NCI-H345 treated with DMSO at 0.1 percent for 48 hours (cell line): ENCODE results near the gene UBAP2.
"Not testable (repeated sequence)": the region's sequence is repeated elsewhere in the genome, so short reads cannot be mapped to it uniquely, and the experiment has no call there.

ENCODE experiments used
- DNase-seq: peaks from one replicate; lab custom pipeline; 2025; ENCODE audit not compliant: unreplicated experiment; lab: John Stamatoyannopoulos, UW

The UBAP2 gene

GRCh38 chr9:33976414-33976813 is 72.3 kb downstream of the UBAP2 start:
- no peak for DNase-seq

DNA sequence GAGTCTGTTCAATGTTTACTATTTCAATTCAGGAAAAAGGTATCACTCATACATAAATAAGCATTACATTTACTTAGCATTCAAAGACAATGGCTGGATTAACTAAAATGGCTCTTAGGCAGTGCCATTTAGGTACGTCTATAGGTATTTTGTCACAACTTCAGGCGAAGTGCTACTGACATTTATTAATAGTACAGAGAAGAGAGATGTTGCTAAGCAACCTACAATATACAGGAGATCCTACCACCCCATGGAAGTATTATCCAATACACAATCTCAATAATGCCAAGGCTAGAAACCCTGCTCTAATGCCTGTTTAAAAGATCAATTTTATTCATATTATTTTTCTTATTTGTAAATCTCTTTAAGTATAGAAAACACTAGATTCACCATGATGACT is 76.0 kb downstream of the UBAP2 start:
- no peak for DNase-seq

DNA sequence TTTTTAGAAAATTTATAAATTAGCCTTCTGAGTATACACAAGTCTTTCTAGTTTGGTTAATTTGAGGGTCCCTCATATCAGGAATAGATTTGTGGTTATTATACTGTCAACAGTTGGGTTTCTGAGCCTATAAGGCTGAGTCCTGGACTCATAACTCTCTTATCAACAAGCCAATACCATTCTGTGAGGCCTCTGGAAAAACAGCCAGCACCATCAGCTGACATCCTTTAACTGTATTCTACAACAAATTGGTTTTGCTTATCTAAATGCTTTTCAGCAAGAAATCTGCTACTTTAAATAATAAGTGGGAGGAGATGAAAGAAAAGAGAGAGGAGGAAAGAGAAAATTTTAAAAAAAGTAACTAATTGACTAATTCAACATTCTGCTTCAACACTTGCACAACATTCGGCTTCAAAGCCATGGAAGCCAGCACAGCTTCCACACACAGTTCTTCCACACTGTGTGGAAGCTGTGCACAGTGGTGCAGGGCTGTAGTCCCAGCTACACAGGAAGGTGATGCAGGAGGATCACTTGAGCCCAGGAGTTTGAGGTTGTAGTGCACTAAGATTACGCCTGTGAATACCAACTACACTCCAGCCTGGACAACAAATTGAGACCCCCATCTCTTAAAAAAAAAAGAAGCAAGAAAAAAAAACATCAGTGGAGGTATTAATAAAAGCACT is 84.5 kb downstream of the UBAP2 start:
- no peak for DNase-seq

- not testable (repeated sequence) for DNase-seq
Observed at GRCh38 chr9:33962468-33962867, 86.2 kb downstream of the UBAP2 start.

- DNase-seq: no peak
Observed at GRCh38 chr9:33959725-33960124, 89.0 kb downstream of the UBAP2 start.

DNA sequence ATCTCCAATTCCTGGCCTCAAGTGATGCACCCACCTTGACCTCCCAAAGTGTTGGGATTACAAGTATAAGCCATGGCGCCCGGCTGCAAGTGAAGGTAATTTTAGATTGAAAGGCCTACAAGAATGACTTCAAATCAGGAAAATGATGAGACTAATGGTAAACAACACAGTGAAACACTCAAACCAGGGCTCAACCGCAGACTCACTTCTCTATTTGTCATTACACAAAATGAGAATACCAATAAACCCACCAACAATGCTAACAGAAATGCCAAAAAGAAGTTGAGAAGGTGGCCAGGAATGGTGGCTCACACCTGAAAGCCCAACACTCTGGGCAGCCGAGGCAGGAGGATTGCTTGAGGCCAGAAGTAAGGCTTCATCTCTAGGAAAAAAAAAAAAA is 92.1 kb downstream of the UBAP2 start:
- DNase-seq: no peak

DNA sequence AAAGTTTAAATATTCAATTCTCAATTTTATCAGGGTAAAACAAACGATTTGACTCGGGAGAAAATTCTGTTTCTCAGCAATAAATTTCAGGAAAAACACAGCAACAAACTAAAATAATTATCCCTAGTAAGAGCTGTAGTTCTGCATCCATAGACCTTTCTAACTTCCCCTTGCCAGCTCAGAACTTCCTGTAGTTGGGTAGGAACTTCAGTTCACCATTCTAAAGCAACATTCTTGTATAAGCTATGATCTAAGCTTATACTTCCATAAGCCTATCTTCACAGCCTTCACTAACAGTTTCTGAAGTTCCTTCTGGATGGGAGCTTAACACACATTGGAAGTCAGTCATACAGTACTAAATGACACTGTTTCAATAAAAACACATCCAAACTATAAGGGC is 96.6 kb downstream of the UBAP2 start:
- no peak for DNase-seq

DNA sequence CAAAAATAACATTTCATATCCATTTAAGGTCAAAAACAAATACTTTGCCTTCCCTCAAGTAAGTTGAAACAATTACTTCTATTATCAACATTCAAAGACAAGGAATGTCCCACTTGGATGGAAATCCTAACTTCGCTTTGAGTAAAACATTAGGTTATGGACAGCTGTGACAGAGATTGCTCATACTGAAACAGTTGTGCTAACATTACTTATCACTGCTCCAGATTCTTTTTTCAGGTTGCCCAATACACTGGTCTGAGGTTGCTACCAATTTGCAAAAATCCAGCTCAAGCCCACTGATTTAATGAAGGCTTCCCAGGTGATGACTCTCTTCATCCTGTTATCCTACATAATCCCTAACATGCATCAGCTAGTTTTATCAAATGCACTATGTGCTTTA is 98.3 kb downstream of the UBAP2 start:
- DNase-seq: no peak

GRCh38 chr9:33946779-33947535 is 101.7 kb downstream of the UBAP2 start:
- no peak for DNase-seq

DNA sequence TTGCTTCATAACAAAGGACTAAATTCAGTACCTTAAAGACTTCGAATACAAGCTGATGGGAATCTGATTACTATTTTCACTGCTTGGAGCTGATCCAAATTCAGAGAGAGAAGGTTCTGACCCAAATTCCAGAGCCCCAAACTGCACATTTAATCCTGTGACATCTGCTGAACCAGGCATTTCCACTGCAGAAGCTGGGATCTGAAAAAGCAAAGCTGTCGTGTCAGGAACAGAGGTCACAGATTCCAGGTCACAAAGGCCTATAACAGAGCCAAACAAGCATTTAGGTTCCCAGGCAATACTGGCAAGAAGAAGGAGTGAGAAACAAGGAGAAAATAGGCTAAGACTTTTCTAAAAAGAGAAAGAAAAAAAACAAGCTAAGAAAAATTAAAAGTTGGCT is 105.3 kb downstream of the UBAP2 start:
- DNase-seq: no peak

- DNase-seq: no peak
Observed at GRCh38 chr9:33942471-33943083, 106.1 kb downstream of the UBAP2 start.

- no peak for DNase-seq
Observed at GRCh38 chr9:33939924-33940874, 108.5 kb downstream of the UBAP2 start.

- no peak for DNase-seq
Observed at GRCh38 chr9:33934188-33934878, 114.4 kb downstream of the UBAP2 start.

- DNase-seq: no peak
Observed at GRCh38 chr9:33932078-33932807, 116.4 kb downstream of the UBAP2 start.

DNA sequence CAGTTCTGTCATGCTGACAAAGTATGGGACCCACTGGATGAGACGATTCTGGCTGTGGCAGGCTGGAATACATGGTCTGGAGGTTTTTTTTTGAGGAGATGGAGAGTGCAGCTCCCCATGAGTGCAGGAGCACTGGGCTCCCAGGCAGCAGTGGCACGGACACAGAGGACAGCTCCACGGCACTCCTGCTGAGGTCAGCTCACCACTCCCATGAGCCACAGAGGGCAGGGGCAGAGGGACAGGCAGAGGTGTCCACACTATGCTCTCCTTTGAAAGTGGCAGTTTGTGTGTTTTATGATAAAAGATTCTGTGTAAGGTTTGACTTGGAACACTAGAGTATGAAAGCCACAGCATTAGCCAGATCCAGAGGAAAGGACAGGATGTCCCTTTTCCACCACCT is 117.4 kb downstream of the UBAP2 start:
- no peak for DNase-seq

DNA sequence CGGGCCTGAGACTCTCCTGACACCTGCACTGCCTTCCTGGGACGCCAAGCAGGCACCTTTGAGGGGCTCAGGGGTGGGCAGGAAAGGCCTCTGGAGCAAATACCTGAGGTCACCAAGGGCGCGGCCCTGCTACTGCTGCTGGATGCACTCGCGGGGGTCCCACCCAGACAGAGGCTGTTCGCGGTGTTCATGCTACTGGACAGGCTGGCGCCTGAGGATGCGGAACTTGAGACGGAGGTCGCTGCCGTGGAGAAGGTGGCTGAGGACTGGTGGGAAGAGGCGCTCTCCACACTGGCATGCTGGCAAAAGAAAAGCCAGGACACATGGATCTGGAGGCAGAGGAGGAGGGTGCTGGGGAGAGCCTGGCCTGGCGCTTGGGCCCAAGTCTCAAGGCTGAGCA is 121.0 kb downstream of the UBAP2 start:
- DNase-seq: no peak

DNA sequence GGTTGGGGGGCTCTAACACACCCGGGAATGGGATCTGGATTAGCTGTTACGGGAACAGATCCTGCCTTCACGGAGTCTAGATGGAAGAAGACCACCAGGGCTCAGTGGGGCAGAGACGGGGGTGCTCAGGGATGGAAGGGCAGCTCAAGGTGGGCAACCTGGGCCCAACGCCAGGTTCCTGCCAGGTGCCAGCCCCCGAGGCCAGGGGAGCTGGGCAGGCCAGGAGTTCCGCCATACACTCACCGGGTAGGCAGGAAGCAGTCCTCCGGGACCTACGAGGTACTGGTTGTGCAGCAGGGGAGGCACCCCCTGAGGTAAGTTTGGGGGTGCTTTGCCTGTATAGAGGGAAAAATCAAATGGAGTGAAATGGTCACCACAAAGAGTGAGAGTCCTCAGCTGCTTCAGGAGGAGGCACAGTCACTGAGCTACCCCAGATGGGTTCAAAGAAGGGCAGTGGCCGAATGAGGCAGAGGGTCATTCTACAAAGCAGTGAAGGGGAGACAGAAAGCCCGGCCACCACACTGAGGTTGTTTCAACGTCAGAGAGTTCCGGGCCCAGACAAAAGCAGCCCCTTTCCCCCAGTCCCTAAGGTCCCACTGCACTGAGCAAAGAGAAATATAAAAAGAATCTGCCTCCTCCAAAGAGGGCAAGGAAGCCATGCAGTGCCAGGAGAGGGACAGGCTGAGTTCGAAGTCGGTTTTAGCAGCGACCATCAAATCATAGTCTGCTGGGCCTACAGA is 121.8 kb downstream of the UBAP2 start:
- no peak for DNase-seq

- no peak for DNase-seq
Observed at GRCh38 chr9:33924978-33925797, 123.5 kb downstream of the UBAP2 start.
